Retinal pigment epithelial cell (primary cell): ENCODE results near the gene FGF14.

ENCODE experiments used
- DNase-seq: peaks from one replicate; pipeline ENCODE4 v3.0.0-alpha.2; 2010; ENCODE audit warnings: low read depth
- H3K4me3 ChIP-seq: 2 replicates; pipeline ENCODE4 v1.5.1; 2011; ENCODE audit warnings: mild to moderate bottlenecking, low read length, control low read depth, moderate library complexity
- CTCF ChIP-seq: conservative IDR thresholded peaks from 2 replicates; pipeline ENCODE4 v1.5.1; 2011; ENCODE audit warnings: low read depth, low read length, control low read depth, inconsistent platforms

The FGF14 gene

DNA sequence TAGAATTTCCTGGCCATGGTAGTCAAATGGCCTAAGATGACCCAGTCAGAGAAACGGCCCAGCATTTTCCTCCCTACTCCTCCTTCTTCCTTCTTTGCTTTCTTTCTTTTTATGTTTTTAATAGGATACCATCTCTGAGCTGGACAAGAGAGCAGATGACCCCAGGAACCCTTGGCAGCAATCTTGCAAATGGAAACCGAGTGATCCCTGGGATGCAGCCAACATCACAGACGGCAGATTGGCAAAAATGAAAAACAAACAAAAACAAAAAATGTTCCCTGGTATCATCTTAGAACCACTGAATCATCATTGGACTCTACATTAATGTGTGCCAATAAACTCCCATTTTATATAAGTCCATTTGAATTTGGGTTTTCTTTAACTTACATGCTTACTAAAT, 424.4 kb downstream of the FGF14 start:
- TF ChIP-seq CTCF: no peak
- no peak for DNase-seq
- no peak overlapping the region for H3K4me3 ChIP-seq

GRCh38 chr13:101972191-101972590, 429.7 kb downstream of the FGF14 start:
- no peak overlapping the region for H3K4me3 ChIP-seq
- TF ChIP-seq CTCF: no peak
- no peak for DNase-seq

DNA sequence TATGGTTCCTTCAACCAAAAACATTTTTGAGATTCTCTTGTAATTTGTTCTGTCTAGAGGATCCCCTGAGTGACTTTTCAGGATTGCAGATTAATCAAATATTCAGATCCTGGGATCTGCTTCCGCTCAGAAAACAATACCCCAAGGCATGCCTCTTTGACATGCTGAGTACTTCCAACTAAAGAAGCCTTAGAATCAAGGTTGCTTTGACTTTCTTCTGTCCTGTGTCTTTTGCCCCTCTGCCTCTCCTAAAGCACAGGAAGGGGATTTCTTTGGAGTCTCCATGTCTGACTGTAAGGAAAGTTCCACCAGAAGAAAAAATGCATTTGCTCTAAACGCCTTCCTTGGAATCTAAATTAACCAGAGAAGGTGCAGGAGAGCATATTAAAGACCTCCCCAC, 431.5 kb downstream of the FGF14 start:
- TF ChIP-seq CTCF: no peak
- DNase-seq: no peak
- H3K4me3 ChIP-seq: no peak overlapping the region

DNA sequence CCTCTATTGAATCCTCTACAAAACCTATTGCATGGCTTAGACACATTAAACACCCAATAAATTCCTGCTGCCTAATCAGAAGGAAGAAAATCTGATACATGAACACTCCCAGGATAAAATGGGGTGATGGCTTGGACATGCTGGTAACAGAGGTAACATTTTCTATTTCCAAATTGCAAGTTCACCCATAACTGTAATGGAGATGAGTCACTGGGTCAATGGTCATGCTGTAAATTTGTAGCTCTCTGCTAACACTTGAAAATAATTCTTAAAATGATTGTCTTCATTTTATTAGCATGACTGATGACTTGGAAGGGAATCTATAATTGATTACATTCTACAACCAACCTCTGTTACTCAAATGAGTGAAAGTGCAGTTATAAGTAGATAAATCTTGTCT, 434.1 kb downstream of the FGF14 start:
- no peak for TF ChIP-seq CTCF
- H3K4me3 ChIP-seq: no peak overlapping the region
- no peak for DNase-seq

DNA sequence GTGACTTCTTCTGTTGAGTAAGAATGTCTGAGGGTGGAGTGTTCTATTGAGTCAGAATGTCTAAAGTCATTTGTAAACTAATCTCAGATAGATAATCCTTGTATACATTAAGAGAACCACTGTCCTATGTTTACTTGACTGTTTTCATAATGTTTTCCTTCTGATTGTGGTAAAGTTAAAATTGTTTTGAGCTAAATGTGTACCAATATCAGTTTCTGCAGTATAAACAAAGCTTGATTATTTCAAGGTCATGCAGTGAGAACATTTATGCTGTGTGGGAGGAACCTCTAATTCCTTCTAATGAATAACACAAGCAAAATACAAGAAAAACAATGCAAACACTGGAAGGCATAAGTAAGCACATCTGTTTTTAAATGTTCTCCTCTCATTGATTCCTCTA, 434.6 kb downstream of the FGF14 start:
- no peak for TF ChIP-seq CTCF
- no peak for DNase-seq

GRCh38 chr13:101965096-101965495, 436.8 kb downstream of the FGF14 start:
- DNase-seq: no peak
- H3K4me3 ChIP-seq: no peak overlapping the region
- no peak for TF ChIP-seq CTCF

More for the DNA sequence above, 434.6 kb downstream of the FGF14 start:
- H3K4me3 ChIP-seq: no peak overlapping the region

DNA sequence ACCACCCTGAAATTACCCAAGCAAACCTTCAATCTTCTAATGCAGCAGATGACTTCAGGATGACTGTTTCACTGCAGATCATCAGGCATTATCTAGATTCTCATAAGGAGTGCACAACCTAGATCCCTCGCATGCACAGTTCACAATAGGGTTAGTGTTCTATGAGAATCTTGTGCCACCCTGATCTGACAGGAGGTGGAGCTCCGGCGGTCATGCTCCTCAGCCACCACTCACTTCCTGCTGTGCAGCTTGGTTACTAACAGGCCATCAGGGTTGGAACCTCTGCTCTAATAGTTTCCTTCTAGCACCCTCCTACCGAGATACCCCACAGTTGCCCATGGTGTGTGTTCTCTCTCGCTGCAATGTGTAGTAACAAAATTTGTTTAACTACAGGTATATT, 442.8 kb downstream of the FGF14 start:
- no peak overlapping the region for H3K4me3 ChIP-seq
- no peak for DNase-seq
- no peak for TF ChIP-seq CTCF
